ENCODE measurements around the gene SRI.

Gene SRI

GRCh38 chr7:88229302-88229995 is 9.6 kb upstream of the SRI start:
- TF ChIP-seq, protein P1, sequence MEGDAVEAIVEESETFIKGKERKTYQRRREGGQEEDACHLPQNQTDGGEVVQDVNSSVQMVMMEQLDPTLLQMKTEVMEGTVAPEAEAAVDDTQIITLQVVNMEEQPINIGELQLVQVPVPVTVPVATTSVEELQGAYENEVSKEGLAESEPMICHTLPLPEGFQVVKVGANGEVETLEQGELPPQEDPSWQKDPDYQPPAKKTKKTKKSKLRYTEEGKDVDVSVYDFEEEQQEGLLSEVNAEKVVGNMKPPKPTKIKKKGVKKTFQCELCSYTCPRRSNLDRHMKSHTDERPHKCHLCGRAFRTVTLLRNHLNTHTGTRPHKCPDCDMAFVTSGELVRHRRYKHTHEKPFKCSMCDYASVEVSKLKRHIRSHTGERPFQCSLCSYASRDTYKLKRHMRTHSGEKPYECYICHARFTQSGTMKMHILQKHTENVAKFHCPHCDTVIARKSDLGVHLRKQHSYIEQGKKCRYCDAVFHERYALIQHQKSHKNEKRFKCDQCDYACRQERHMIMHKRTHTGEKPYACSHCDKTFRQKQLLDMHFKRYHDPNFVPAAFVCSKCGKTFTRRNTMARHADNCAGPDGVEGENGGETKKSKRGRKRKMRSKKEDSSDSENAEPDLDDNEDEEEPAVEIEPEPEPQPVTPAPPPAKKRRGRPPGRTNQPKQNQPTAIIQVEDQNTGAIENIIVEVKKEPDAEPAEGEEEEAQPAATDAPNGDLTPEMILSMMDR (IDR thresholded peaks at IDR 0.05; ENCODE audit: insufficient read depth, low read length, poor library complexity, severe bottlenecking) = no peak
- Histone ChIP-seq H3K4me3 (replicated peaks; ENCODE audit: low read depth, low read length) (no peak overlapping the region), H3K36me3 (ENCODE audit: control insufficient read depth, insufficient read depth, low read length) (no peaks in the 10 kb centered on the region), H3K27me3 (replicated peaks; ENCODE audit: control insufficient read depth, insufficient read depth, low read length) (no peaks in the 10 kb centered on the region)
- DNase-seq (ENCODE audit: extremely low read depth, insufficient read length) = no peak

GRCh38 chr7:88226886-88227516 is 7.2 kb upstream of the SRI start:
- Histone ChIP-seq H3K36me3 (ENCODE audit: control insufficient read depth, insufficient read depth, low read length) (no peaks in the 10 kb centered on the region), H3K27me3 (replicated peaks; ENCODE audit: control insufficient read depth, insufficient read depth, low read length) (no peaks in the 10 kb centered on the region), H3K4me3 (replicated peaks; ENCODE audit: low read depth, low read length) (no peak overlapping the region)
- TF ChIP-seq, protein P1 (IDR thresholded peaks at IDR 0.05; ENCODE audit: insufficient read depth, low read length, poor library complexity, severe bottlenecking) = no peak
- no peak for DNase-seq (ENCODE audit: extremely low read depth, insufficient read length)

- Histone ChIP-seq H3K27me3 (replicated peaks; ENCODE audit: control insufficient read depth, insufficient read depth, low read length) (no peaks in the 10 kb centered on the region), H3K4me3 (replicated peaks; ENCODE audit: low read depth, low read length) (no peak overlapping the region), H3K36me3 (ENCODE audit: control insufficient read depth, insufficient read depth, low read length) (no peaks in the 10 kb centered on the region)
- DNase-seq (ENCODE audit: extremely low read depth, insufficient read length) = no peak
- TF ChIP-seq, protein P1 (IDR thresholded peaks at IDR 0.05; ENCODE audit: insufficient read depth, low read length, poor library complexity, severe bottlenecking) = no peak
These were observed 6.4 kb upstream of the SRI start for GRCh38 chr7:88226201-88226600.

- Histone ChIP-seq H3K27me3 (replicated peaks; ENCODE audit: control insufficient read depth, insufficient read depth, low read length) (no peaks in the 10 kb centered on the region), H3K36me3 (ENCODE audit: control insufficient read depth, insufficient read depth, low read length) (no peaks in the 10 kb centered on the region), H3K4me3 (replicated peaks; ENCODE audit: low read depth, low read length) (no peak overlapping the region)
- TF ChIP-seq, protein P1 (IDR thresholded peaks at IDR 0.05; ENCODE audit: insufficient read depth, low read length, poor library complexity, severe bottlenecking) = no peak
- DNase-seq (ENCODE audit: extremely low read depth, insufficient read length) = no peak
These were observed 4.9 kb upstream of the SRI start for GRCh38 chr7:88224601-88225275.

DNA sequence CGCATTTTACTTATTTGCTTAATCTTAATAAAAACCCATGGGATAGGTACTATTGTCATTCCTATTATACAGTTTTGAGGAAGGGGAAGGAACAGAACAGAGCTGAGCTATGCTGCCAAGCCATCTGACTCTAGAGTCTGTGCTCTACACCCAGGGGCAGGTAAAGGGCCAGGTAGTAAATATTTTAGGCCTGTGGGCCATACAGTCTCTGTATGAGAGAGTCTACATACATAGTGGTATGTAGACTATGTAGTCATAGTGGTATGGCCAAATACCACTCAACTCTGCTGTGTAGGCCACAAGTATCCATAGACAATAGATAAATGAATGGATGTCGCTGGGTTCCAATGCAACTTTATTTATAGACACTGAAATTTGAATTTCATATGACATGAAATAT is 3.4 kb upstream of the SRI start:
- TF ChIP-seq, protein P1 (IDR thresholded peaks at IDR 0.05; ENCODE audit: insufficient read depth, low read length, poor library complexity, severe bottlenecking) = no peak
- Histone ChIP-seq H3K27me3 (replicated peaks; ENCODE audit: control insufficient read depth, insufficient read depth, low read length) (no peaks in the 10 kb centered on the region), H3K4me3 (replicated peaks; ENCODE audit: low read depth, low read length) (no peak overlapping the region), H3K36me3 (ENCODE audit: control insufficient read depth, insufficient read depth, low read length) (no peaks in the 10 kb centered on the region)
- no peak for DNase-seq (ENCODE audit: extremely low read depth, insufficient read length)

All from GM06990 (cell line).